NT2/D1 (cell line): ENCODE results near the gene DACH1.

Experiments used
- DNase-seq: peaks from one replicate; pipeline ENCODE4 v3.0.0-alpha.2; 2011; ENCODE audit warnings: low read depth, low spot score
- H3K27me3 ChIP-seq: 2 replicates; pipeline ENCODE4 v1.6.0; 2011; ENCODE audit warnings: mild to moderate bottlenecking; ENCODE audit not compliant: insufficient read length, insufficient read depth
- H3K36me3 ChIP-seq: 2 replicates; pipeline ENCODE4 v1.6.1; 2011; ENCODE audit warnings: mild to moderate bottlenecking, low read length, mixed read lengths; ENCODE audit not compliant: insufficient read depth, insufficient read length
- H3K4me1 ChIP-seq: 2 replicates; pipeline ENCODE4 v1.5.1; 2011; ENCODE audit not compliant: insufficient read depth, insufficient read length
- H3K4me3 ChIP-seq: 2 replicates; pipeline ENCODE4 v1.5.1; 2011; ENCODE audit warnings: low read depth; ENCODE audit not compliant: insufficient read length
- H3K9ac ChIP-seq: 2 replicates; pipeline ENCODE4 v1.6.0; 2011; ENCODE audit warnings: low read depth; ENCODE audit not compliant: insufficient read length
- H3K9me3 ChIP-seq: 2 replicates; pipeline ENCODE4 v1.5.1; 2011; ENCODE audit warnings: mild to moderate bottlenecking, low read length; ENCODE audit not compliant: insufficient read depth
- SUZ12 ChIP-seq: IDR thresholded peaks from 2 replicates; pipeline ENCODE4 v1.6.1; 2011; ENCODE audit not compliant: insufficient read length, insufficient read depth; ENCODE audit errors: extremely low read depth
- YY1 ChIP-seq: IDR thresholded peaks from 2 replicates; pipeline ENCODE4 v1.6.1; 2011; ENCODE audit not compliant: insufficient read length, insufficient read depth
- ZNF274 ChIP-seq: IDR thresholded peaks from 2 replicates; pipeline ENCODE4 v1.6.1; 2011; ENCODE audit warnings: mild to moderate bottlenecking, low read depth, low read length

DACH1 gene

DNA sequence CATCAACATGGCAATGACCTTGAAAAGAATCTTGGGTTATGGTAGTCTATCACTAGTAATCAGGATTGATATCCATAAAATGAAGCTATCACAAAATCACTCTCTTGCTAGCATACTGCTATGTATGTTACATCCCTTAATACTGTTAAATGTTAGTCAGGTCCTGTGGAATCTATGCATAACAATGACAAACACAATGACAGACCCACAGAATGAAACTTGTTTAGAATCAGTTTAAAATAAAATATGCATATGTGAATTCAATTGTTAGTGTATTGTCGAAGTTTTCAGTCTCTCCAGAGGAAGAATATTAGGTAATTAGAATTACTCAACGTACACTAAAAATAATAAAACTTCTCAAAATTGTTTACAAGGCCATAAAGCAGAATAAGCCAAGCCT lies 137.6 kb downstream of the DACH1 start:
- no peak overlapping the region for H3K9ac ChIP-seq
- H3K4me3 ChIP-seq: no peak overlapping the region
- H3K9me3 ChIP-seq: no peaks in the 10 kb centered on the region
- H3K4me1 ChIP-seq: no peaks in the 10 kb centered on the region
- TF ChIP-seq SUZ12 (no peak), ZNF274 (no peak), YY1 (no peak)
- no peaks in the 10 kb centered on the region for H3K27me3 ChIP-seq
- H3K36me3 ChIP-seq: no peaks in the 10 kb centered on the region
- DNase-seq: no peak

DNA sequence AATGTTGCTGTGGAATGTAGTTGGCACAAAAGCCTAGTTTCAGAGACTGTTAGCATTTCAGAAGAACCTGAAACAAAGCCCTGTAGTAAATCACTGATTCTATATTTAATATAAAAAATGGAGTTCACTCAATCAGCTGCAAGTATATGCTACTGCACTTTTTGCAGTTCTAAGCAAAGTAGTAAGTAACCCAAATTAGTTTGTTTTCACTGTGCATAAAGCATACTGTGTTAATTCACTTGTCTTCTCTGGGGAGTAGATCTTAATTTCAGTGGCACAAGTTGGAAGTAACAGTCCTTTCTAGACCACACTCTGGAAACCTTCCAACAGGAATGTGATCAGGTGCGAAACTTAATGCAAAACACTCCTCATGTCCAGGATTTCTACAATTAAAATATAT lies 139.3 kb downstream of the DACH1 start:
- H3K9me3 ChIP-seq: no peaks in the 10 kb centered on the region
- H3K9ac ChIP-seq: no peak overlapping the region
- no peak overlapping the region for H3K4me3 ChIP-seq
- no peak for DNase-seq
- H3K27me3 ChIP-seq: no peaks in the 10 kb centered on the region
- no peak for TF ChIP-seq ZNF274
- TF ChIP-seq YY1: no peak
- TF ChIP-seq SUZ12: no peak
- H3K4me1 ChIP-seq: no peaks in the 10 kb centered on the region
- H3K36me3 ChIP-seq: no peaks in the 10 kb centered on the region

DNA sequence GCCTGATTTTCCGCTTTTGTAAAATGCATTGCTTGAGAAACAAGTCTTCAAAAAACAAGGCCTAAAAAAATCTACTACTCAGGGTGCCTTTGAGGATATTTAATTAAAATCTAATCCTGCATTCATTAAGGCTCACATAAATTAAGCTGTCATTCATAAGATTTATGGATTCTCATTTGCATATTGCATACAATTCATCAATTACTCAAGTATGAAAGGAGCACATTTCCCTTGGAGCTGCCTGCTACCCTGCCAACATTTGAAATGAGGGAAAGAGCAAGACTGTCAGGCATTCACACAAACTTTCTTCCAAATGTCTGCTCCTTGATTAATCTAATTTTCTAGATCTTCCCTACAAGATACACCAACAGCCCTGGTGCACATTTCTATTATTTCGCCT lies 140.0 kb downstream of the DACH1 start:
- no peaks in the 10 kb centered on the region for H3K36me3 ChIP-seq
- H3K9ac ChIP-seq: no peak overlapping the region
- H3K4me3 ChIP-seq: no peak overlapping the region
- no peaks in the 10 kb centered on the region for H3K27me3 ChIP-seq
- H3K9me3 ChIP-seq: no peaks in the 10 kb centered on the region
- no peak for DNase-seq
- no peaks in the 10 kb centered on the region for H3K4me1 ChIP-seq
- TF ChIP-seq YY1: no peak
- TF ChIP-seq ZNF274: no peak
- no peak for TF ChIP-seq SUZ12

DNA sequence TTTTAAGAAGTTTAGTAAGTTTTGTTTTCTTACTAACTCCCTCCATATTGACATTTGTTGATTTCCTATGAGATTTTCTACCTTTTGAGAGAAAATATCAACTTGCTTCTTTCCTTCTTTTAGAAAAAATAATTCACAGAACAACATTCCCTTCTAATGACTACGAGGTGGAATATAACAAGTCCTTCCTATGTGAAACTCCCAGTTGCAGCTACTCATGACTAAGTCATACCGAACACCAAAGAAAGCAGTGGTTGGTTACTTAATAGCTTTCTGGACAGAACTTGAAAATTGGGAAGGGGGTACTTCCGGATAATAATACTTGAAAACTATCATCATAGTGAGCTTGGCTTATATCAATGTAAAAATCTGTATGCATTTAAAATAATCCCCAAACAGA lies 144.8 kb downstream of the DACH1 start:
- Histone ChIP-seq H3K4me3 (no peak overlapping the region), H3K27me3 (no peaks in the 10 kb centered on the region), H3K36me3 (no peaks in the 10 kb centered on the region), H3K9me3 (no peaks in the 10 kb centered on the region), H3K9ac (no peak overlapping the region), H3K4me1 (no peaks in the 10 kb centered on the region)
- no peak for TF ChIP-seq YY1
- no peak for TF ChIP-seq SUZ12
- TF ChIP-seq ZNF274: no peak
- DNase-seq: no peak

DNA sequence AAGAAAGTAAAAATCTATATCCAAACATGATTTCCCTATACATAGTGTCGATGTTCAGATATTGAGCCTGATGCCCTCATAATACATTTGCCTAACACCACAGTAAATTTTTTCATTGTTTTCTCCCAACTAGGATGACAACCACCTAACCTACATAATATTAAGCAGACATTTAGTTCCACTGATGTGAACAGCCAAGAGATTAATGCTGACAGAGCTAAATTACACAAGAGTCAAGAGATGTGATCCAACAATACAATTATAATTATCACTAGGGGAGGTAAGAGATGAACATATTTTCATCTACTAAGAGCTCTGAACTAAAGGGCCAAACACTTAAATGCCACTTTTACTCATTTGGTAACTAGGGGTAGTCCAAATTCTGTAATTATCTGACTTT lies 145.9 kb downstream of the DACH1 start:
- TF ChIP-seq ZNF274 (no peak), SUZ12 (no peak), YY1 (no peak)
- no peak overlapping the region for H3K9ac ChIP-seq
- H3K4me1 ChIP-seq: no peaks in the 10 kb centered on the region
- H3K9me3 ChIP-seq: no peaks in the 10 kb centered on the region
- H3K27me3 ChIP-seq: no peaks in the 10 kb centered on the region
- no peak for DNase-seq
- no peaks in the 10 kb centered on the region for H3K36me3 ChIP-seq
- H3K4me3 ChIP-seq: no peak overlapping the region

DNA sequence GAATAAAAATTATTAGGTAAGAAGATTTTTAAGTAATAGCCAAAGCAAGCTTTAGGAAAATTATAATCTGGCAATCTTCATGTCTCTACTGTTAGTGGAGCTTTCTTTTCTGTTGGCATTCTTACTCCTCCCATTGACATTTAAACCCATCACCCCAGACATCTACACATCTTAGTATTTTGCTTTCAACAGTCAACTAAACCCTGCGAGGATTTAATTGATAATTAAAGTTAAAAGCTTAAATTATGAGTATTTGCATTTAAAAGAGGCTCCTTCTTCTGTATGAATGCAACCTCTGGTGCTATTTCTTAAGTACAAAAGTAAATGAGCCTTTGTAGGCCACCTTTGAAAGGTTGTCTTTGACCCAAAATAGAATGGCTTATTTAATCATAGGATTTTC lies 148.1 kb downstream of the DACH1 start:
- H3K36me3 ChIP-seq: no peaks in the 10 kb centered on the region
- H3K4me1 ChIP-seq: no peaks in the 10 kb centered on the region
- H3K9ac ChIP-seq: no peak overlapping the region
- no peak overlapping the region for H3K4me3 ChIP-seq
- no peak for DNase-seq
- H3K27me3 ChIP-seq: no peaks in the 10 kb centered on the region
- TF ChIP-seq ZNF274: no peak
- no peak for TF ChIP-seq YY1
- no peak for TF ChIP-seq SUZ12
- no peaks in the 10 kb centered on the region for H3K9me3 ChIP-seq

DNA sequence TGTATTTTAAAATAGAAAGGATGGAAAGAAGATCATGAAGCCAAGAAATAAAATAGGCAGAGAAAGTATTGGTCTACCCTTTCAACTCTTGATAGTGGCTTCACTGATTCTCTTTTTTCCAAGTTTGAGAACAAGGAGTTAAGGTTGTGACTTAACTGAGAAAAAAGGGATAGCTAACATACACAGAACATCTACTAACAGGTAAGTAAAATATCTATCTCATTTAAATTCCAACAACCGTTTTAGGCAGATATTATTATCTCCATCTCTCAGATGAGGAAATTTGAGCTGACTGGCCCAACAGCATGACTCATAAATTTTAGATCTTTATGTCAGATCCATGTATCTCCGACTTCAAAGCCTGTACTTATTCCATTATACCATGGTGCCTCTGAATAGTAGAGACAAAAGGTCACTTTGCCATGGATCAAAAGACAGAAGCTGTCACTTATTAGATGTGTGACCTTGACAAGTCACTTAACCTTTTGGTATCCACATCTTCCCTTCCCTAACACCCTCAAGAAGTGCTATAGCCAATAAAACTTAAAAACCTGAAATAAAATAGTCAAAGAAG lies 152.1 kb downstream of the DACH1 start:
- Histone ChIP-seq H3K4me1 (no peaks in the 10 kb centered on the region), H3K36me3 (no peaks in the 10 kb centered on the region), H3K27me3 (no peaks in the 10 kb centered on the region), H3K4me3 (no peak overlapping the region), H3K9me3 (no peaks in the 10 kb centered on the region), H3K9ac (no peak overlapping the region)
- DNase-seq: no peak
- TF ChIP-seq YY1 (no peak), SUZ12 (no peak)
